Endothelial cell of umbilical vein (primary cell): Measurements from ENCODE around the gene ARL8A. TPM values are rescaled to one million over a fixed set of nuclear protein-coding genes. Genes with fewer than 3 reads are reported as not detected.
"Not testable (repeated sequence)": the region's sequence is repeated elsewhere in the genome, so short reads cannot be mapped to it uniquely, and the experiment has no call there.

Experiments used
- BruUV-seq: library from RNA; stranded (reverse); fragments of 400-500 nt; replicated peaks from 2 replicates; lab custom pipeline; 2021; lab: Mats Ljungman, UMichigan
- CTCF ChIA-PET: fragments of 300-600, 350-600 bp; sonication (Branson Sonifier 250); formaldehyde crosslinking; loops from one replicate; lab custom pipeline; 2021; ENCODE audit warnings: antibody characterized with exemption, inconsistent platforms; lab: Charles Lee
- POLR2A ChIA-PET: fragments of 300-600, 350-600 bp; sonication (Branson Sonifier 250); formaldehyde crosslinking; loops from one replicate; lab custom pipeline; 2021; ENCODE audit warnings: antibody characterized with exemption, inconsistent platforms; lab: Charles Lee
- DNase-seq: peaks from one replicate; pipeline ENCODE4 v3.0.0-alpha.2; 2011; ENCODE audit warnings: low read depth, low spot score
- FAIRE-seq: peaks from 2 replicates; lab custom pipeline; 2011; peaks lifted over from hg19 to GRCh38; lab: Jason Lieb, UNC
- H2AFZ ChIP-seq: 2 replicates; pipeline ENCODE4 v1.6.0; 2012; ENCODE audit warnings: low read depth, low read length, control low read depth, inconsistent platforms
- H3K27ac ChIP-seq: 2 replicates; pipeline ENCODE4 v1.5.1; 2011; ENCODE audit warnings: low read depth, mild to moderate bottlenecking, control low read depth, low read length, moderate library complexity; ENCODE audit not compliant: insufficient read depth
- H3K27me3 ChIP-seq, 2 experiments: 2 replicates each; pipeline versions ENCODE4 v1.6.0 to v1.6.1; 2011; ENCODE audit warnings: low read length in 2 of 2, mixed read lengths in 1 of 2; ENCODE audit not compliant: control insufficient read depth in 2 of 2, insufficient read depth in 2 of 2
- H3K36me3 ChIP-seq, 2 experiments: 2 replicates in 1 of 2; 3 replicates in 1 of 2; pipeline ENCODE4 v1.5.1; 2011; ENCODE audit warnings: low read length in 2 of 2, mild to moderate bottlenecking in 1 of 2, moderate library complexity in 1 of 2; ENCODE audit not compliant: control insufficient read depth in 2 of 2, insufficient read depth in 2 of 2; ENCODE audit errors: extremely low read depth in 1 of 2
- H3K4me1 ChIP-seq: 3 replicates; pipeline ENCODE4 v1.5.1; 2011; ENCODE audit warnings: mild to moderate bottlenecking, low read length; ENCODE audit not compliant: control insufficient read depth, insufficient read depth; ENCODE audit errors: extremely low read depth
- H3K4me2 ChIP-seq: 2 replicates; pipeline ENCODE4 v1.6.1; 2011; ENCODE audit warnings: low read length, control low read depth, mixed read lengths; ENCODE audit not compliant: insufficient read depth
- H3K4me3 ChIP-seq, 3 experiments: fragments of 200-600 bp in 1 of 3; sonication (generic), shearing (Covaris generic) in 1 of 3; replicated peaks in 1 of 3; 2 replicates each; pipeline ENCODE4 v1.5.1; 2011 to 2016; ENCODE audit warnings: control low read depth in 3 of 3, low read length in 3 of 3, mild to moderate bottlenecking in 2 of 3, inconsistent platforms in 1 of 3, low read depth in 1 of 3, moderate library complexity in 1 of 3; ENCODE audit not compliant: insufficient read depth in 1 of 3
- H3K79me2 ChIP-seq: 2 replicates; pipeline ENCODE4 v1.6.0; 2012; ENCODE audit warnings: low read length, inconsistent platforms; ENCODE audit not compliant: control insufficient read depth, insufficient read depth
- H3K9ac ChIP-seq: replicated peaks from 2 replicates; pipeline ENCODE3; 2011; ENCODE audit warnings: low read length, control low read depth; ENCODE audit not compliant: insufficient read depth; ENCODE audit errors: extremely low read depth
- H3K9me1 ChIP-seq: replicated peaks from 3 replicates; pipeline ENCODE4 v1.6.0; 2011; ENCODE audit warnings: mild to moderate bottlenecking, low read length; ENCODE audit not compliant: control insufficient read depth, insufficient read depth; ENCODE audit errors: extremely low read depth
- H3K9me3 ChIP-seq: replicated peaks from 2 replicates; pipeline ENCODE4 v1.5.1; 2012; ENCODE audit warnings: low read length, inconsistent platforms; ENCODE audit not compliant: control insufficient read depth, insufficient read depth
- H4K20me1 ChIP-seq: replicated peaks from 2 replicates; pipeline ENCODE3; 2011; ENCODE audit warnings: mild to moderate bottlenecking, low read length; ENCODE audit not compliant: control insufficient read depth, insufficient read depth; ENCODE audit errors: extremely low read depth
- EZH2 ChIP-seq: IDR thresholded peaks from 2 replicates; pipeline ENCODE4 v1.6.1; 2012; ENCODE audit warnings: borderline replicate concordance, low read depth, mild to moderate bottlenecking, moderate library complexity, low read length, inconsistent platforms; ENCODE audit not compliant: severe bottlenecking
- FOS ChIP-seq: IDR thresholded peaks from 2 replicates; pipeline ENCODE4 v1.6.1; 2011; ENCODE audit warnings: mild to moderate bottlenecking, low read length, moderate library complexity, borderline replicate concordance; ENCODE audit not compliant: insufficient read depth
- GATA2 ChIP-seq: IDR thresholded peaks from 2 replicates; pipeline ENCODE4 v1.7.0; 2011; ENCODE audit warnings: low read depth, mild to moderate bottlenecking, moderate library complexity, mixed read lengths, low read length; ENCODE audit not compliant: insufficient read length, insufficient read depth
- JUN ChIP-seq: IDR thresholded peaks from 2 replicates; pipeline ENCODE4 v1.6.1; 2011; ENCODE audit warnings: borderline replicate concordance, low read depth; ENCODE audit not compliant: insufficient read length, insufficient read depth
- MYC ChIP-seq: IDR thresholded peaks from one replicate; pipeline ENCODE4 v1.6.1; 2011; ENCODE audit warnings: mild to moderate bottlenecking, low read depth, low read length
- POLR2A ChIP-seq: IDR thresholded peaks from 2 replicates; pipeline ENCODE4 v1.6.1; 2012; ENCODE audit warnings: low read depth, mild to moderate bottlenecking, control low read depth, low read length
- POLR2AphosphoS5 ChIP-seq: IDR thresholded peaks from 2 replicates; pipeline ENCODE4 v1.6.1; 2012; ENCODE audit warnings: low read depth, mild to moderate bottlenecking, control low read depth, low read length, moderate library complexity; ENCODE audit not compliant: insufficient read depth
- dilution Hi-C: fragments of 300-500 bp; cut with MboI; formaldehyde crosslinking; loops from one replicate; pipeline ENCODE4 v1.15.0; 2019; ENCODE audit warnings: low sequenced_read_pairs; ENCODE audit not compliant: extremely low pct_ligation_motif_present
- intact Hi-C: fragments of 100-400 bp; cut with micrococcal nuclease; formaldehyde crosslinking; loops from one replicate; pipeline ENCODE4 v1.10.0; 2022
- polyA plus RNA-seq, 4 experiments: library from polyadenylated mRNA; depleted of rRNA in 3 of 4; stranded (reverse) in 3 of 4; unstranded in 1 of 4; fragments of >200 nt; gene quantifications; 2 replicates each; pipeline versions ENCODE4 v1.2.1 to v1.2.3, GENCODE V29; 2011 to 2012; ENCODE audit warnings: missing spikeins in 1 of 4
- total RNA-seq: library from RNA; stranded (reverse); gene quantifications from 2 replicates; pipeline ENCODE4 v1.2.3, GENCODE V29; 2021
- TF ChIP-seq, protein P1 (sequence below), 2 donors: IDR thresholded peaks; 1 replicate in 1 of 2; 2 replicates in 1 of 2; pipeline ENCODE4 v1.5.1; 2011; ENCODE audit warnings: low read length in 2 of 2, mild to moderate bottlenecking in 2 of 2, moderate library complexity in 2 of 2, control low read depth in 1 of 2, inconsistent platforms in 1 of 2, low read depth in 1 of 2; ENCODE audit not compliant: insufficient read depth in 1 of 2; ENCODE audit errors: extremely low read depth in 1 of 2
- TF ChIP-seq, protein P2 (sequence below): IDR thresholded peaks from 2 replicates; pipeline ENCODE4 v1.6.1; 2011; ENCODE audit not compliant: insufficient read depth, insufficient read length

ARL8A gene
- total and polyA plus RNA-seq, 2 donors (not counting 3 experiments of a cell fraction or from before 2014, with no cell fraction given): 54.3 to 69.5 TPM

DNA sequence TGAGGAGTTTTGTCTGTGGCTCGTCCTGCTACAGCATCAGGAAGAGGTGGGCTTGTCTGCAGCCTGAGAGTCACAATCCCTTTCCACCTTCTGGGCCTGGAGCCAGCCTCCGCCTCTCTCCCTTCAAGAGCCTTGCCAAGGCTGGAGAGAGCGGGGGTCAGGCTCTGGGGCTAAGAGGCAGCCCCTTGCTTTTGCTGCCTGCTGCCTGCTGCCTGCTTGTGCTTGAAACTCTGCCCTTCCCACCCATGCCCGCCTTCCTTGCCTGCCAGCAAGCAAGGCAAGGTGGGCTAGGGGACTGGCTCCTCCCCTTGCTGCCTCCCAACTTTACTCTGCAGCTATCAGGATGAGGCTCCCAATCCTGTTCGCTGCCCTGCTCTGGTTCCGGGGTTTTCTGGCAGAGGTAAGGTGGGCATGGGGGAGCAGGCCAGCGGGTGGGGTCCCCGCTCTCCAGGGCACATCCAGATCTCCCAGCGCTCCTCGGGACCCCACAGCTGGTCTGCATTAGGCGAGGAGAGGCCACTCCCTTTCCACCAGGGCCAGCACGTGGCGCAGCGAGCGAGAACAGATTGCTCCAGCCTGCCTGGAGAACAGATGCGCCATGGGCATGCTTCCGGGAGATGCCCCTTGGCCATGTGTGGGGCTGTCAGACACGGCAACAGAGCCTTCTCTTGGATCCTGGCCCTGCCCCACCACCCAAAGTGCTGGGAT lies 23.3 kb upstream of the ARL8A start:
- Histone ChIP-seq H3K4me1 (no peaks in the 10 kb centered on the region), H4K20me1 (no peaks in the 10 kb centered on the region), H2AFZ (no peak overlapping the region), H3K4me3 (no peak overlapping the region), H3K27me3 (no peaks in the 10 kb centered on the region), H3K9ac (no peak overlapping the region), H3K9me1 (no peaks in the 10 kb centered on the region), H3K79me2 (no peaks in the 10 kb centered on the region), H3K36me3 (no peaks in the 10 kb centered on the region), H3K9me3 (no peaks in the 10 kb centered on the region), H3K27ac (no peak overlapping the region), H3K4me2 (no peak overlapping the region)
- no peak for FAIRE-seq
- DNase-seq: peak; percentile 24
- TF ChIP-seq, protein P1, sequence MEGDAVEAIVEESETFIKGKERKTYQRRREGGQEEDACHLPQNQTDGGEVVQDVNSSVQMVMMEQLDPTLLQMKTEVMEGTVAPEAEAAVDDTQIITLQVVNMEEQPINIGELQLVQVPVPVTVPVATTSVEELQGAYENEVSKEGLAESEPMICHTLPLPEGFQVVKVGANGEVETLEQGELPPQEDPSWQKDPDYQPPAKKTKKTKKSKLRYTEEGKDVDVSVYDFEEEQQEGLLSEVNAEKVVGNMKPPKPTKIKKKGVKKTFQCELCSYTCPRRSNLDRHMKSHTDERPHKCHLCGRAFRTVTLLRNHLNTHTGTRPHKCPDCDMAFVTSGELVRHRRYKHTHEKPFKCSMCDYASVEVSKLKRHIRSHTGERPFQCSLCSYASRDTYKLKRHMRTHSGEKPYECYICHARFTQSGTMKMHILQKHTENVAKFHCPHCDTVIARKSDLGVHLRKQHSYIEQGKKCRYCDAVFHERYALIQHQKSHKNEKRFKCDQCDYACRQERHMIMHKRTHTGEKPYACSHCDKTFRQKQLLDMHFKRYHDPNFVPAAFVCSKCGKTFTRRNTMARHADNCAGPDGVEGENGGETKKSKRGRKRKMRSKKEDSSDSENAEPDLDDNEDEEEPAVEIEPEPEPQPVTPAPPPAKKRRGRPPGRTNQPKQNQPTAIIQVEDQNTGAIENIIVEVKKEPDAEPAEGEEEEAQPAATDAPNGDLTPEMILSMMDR (IDR thresholded peaks at IDR 0.05; ENCODE audit: extremely low read depth in 1 of 2, insufficient read depth in 1 of 2, low read depth in 1 of 2, low read length in 2 of 2): no peak
- no peak for TF ChIP-seq POLR2A
- no peak for TF ChIP-seq EZH2
- no peak for TF ChIP-seq JUN
- TF ChIP-seq FOS: no peak
- TF ChIP-seq, protein P2, sequence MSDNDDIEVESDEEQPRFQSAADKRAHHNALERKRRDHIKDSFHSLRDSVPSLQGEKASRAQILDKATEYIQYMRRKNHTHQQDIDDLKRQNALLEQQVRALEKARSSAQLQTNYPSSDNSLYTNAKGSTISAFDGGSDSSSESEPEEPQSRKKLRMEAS: no peak
- no peak for TF ChIP-seq MYC
- TF ChIP-seq GATA2: no peak
- no peak for TF ChIP-seq POLR2AphosphoS5
- POLR2A ChIA-PET: no interaction called here
- dilution Hi-C loops: no loop called here
- intact Hi-C loops: no loop called here
- CTCF ChIA-PET: no interaction called here
- no TSS peak for BruUV-seq

DNA sequence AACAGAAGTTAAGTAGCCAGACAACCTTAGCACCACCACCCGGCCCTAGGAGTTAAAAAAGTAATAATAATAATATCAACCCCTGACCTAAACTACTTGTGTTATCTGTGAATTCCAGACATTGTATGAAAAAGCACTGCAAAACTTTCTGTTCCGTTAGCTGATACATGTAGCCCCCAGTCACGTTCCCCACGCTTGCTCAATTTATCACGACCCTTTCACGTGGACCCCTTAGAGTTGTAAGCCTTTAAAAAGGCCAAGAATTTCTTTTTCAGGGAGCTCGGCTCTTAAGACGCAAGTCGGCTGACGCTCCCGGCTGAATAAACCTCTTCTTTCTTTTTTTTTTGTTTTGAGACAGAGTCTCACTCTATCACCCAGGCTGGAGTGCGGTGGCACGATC lies 22.5 kb upstream of the ARL8A start:
- H3K4me2 ChIP-seq, H3K4me1 ChIP-seq, H3K79me2 ChIP-seq, H3K4me3 ChIP-seq, H3K9me3 ChIP-seq, BruUV-seq, dilution Hi-C loops, H3K27me3 ChIP-seq, H3K9ac ChIP-seq, DNase-seq, H4K20me1 ChIP-seq, intact Hi-C loops, H2AFZ ChIP-seq, POLR2A ChIA-PET, H3K9me1 ChIP-seq, H3K36me3 ChIP-seq, FAIRE-seq, H3K27ac ChIP-seq: not testable (repeated sequence)
- CTCF ChIA-PET: interaction anchor here (0.7 kb wide), 1 partner anchor 26 kb away, joined by 4 read pairs; no protein-coding TSS in a partner anchor
